Measurements from ENCODE around the gene ECSIT.
"Not testable (repeated sequence)": the region's sequence is repeated elsewhere in the genome, so short reads cannot be mapped to it uniquely, and the experiment has no call there.

Gene ECSIT, protein sequence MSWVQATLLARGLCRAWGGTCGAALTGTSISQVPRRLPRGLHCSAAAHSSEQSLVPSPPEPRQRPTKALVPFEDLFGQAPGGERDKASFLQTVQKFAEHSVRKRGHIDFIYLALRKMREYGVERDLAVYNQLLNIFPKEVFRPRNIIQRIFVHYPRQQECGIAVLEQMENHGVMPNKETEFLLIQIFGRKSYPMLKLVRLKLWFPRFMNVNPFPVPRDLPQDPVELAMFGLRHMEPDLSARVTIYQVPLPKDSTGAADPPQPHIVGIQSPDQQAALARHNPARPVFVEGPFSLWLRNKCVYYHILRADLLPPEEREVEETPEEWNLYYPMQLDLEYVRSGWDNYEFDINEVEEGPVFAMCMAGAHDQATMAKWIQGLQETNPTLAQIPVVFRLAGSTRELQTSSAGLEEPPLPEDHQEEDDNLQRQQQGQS

DNA sequence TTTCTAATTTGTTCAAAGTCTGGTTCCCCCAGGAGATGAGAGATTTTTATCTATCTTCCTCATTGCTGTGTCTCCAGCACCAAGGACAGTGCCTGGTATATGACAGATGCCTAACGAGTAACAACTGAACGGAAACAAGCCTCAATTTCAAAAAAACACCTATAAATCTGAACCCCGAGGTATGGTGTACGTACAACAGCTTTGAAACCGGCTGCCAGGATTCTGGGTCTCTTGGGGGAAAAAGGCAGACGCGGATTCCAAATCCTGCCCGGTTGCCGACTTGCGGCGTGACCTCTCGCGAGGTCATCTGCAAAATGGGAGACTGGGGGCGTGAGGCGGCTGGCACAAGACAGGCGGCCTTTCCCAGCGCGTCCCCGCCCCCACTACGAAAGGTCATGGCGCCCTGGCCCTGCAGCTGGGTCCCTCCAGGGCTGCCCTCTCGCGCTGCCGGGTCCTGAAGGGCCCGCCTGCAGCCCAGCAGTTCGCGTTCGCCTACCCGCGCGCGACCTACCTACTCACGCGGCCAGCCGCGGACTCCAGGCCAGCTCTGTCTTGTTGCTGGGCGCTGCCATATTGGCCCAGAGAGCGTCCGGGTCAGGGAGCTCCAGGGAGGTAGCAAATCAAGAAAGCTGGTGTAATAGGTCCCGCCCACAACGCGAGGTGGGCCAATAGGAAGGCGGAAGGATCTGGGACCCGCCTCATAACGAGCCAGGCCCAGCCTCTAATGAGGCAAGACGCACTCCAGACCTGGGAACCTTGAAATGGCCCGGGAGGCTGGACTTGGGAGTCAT is at the start of gene ECSIT:
ECSIT (minus strand) TSS at position 584 of the 791 bp plus-strand sequence. CDS start 9,964 bp downstream, outside the sequence.
- peak; percentile 92 for DNase-seq

DNA sequence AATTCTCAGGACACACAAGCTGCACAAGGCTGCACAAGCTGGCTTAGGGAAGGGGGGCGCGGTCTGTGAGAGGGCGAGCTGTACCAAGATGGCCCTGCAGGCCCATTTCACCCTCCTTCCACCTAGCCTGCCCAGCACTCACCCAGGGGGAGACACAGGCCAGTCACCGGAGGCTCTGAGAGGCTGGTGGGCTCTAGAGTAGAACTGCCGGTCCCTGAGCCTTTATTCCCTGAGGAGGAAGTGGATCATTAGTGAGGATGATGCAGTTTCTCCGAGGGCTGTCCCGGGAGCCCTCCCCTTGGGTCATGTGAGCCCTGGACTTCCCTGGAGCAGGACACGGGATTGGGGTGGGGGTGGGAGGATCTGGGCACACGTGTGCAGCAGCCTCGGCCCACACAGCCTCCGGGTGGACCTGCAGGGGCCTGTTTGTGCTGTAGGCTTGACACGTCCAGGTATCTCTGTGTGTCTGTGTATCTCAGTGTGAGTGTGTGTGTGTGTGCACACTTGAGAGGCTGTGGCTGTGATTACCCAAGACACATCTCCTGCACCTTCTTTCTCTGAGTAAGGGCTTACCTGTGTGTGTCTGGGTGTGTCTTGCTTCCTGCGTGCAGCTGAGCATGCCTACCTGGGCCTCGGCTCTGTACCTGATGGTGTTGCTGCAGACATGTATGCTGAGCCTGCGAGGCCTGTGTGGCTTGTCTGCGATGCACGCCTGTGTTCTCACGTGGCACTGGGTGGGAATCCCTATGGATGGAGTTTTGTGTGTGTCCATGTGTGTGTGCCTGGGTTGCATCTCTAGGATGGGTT is 48.7 kb upstream of the ECSIT start, which contains the start of gene ACP5:
ACP5 (minus strand) TSS at position 195 of the 807 bp plus-strand sequence. CDS start 328 bp downstream, outside the sequence.
- DNase-seq, result no peak

DNA sequence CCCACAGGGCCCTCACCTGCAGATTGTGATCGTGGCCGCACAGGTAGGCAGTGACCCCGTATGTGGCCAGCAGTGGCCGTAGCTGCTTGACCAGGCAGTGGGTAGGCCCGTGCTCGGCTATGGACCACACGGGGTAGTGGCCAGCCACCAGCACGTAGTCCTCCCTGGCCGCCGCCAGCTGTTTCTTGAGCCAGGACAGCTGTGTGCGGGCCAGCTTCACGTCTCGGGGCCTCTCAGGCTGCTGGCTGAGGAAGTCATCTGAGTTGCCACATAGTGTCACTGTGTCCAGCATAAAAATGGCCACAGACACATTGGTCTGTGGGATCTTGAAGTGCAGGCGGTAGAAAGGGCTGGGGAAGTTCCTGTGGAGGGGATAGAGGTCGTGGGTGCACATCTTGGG is 47.3 kb upstream of the ECSIT start:
- DNase-seq, result no peak

DNA sequence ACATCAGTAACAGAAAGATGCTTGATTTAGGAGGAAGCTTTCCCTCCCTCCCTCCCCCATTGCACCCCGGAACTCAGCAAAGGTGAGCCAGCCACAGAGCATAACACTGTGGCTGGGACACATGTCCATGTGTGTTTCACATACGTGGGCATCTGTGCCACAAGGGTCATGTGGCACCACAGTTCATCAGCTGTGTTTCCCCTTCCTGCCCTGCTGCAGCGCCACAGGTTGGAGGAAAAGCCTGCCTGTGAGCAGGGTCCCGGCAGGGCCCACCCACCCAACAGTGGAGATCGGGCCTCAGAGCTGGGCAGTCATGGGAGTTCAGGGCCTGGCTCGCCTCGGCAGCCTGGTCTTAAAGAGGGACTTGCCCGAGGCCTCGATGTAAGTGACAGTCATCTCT is 45.8 kb upstream of the ECSIT start:
- no peak for DNase-seq

DNA sequence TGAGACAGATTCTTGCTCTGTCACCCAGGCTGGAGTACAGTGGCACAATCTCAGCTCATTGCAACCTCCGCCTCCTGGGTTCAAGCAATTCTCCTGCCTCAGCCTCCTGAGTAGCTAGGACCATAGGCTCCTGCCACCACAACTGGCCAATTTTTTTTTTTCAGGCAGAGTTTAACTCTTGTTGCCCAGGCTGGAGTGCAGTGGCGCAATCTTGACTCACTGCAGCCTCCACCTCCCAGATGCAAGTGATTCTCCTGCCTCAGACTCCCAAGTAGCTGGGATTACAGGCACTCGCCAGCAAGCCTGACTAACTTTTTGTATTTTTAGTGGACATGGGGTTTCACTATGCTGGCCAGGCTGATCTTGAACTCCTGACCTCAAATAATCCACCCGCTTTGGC is 44.8 kb upstream of the ECSIT start:
- not testable (repeated sequence) for DNase-seq

DNA sequence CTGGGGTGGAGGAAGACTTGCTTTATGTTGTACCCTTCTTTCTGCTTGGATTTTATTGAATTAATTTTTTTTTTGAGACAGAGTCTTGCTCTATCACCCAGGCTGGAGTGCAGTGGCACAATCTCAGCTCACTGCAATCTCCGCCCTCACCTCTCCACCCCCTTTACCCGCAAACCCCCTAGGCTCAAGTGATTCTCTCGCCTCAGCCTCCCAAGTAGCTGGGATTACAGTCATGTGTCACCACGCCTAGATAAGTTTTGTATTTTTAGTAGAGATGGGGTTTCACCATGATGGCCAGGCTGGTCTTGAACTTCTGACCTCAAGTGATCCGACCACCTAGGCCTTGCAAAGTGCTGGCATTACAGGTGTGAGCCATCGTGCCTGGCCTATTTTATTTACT is 44.4 kb upstream of the ECSIT start:
- DNase-seq, result not testable (repeated sequence)

DNA sequence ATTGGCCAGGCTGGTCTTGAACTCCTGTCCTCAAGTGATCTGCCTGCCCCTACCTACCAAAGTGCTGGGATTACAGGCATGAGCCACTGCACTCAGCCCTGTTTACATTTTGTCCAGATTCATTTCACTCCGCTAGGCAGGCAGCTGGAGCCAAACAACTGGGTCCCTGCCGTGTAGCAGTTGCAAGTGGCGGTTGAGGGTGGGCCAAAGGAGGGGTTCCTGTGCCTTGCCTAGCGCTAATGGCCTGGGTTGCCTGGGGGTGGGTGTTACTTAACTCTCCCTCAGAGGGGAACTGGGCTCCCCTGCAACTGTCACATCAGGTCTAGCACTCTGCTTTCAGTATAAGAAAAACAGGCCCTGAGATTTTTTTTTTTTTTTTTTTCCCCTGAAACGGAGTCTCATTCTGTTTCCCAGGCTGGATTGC is 41.1 kb upstream of the ECSIT start:
- no peak for DNase-seq

DNA sequence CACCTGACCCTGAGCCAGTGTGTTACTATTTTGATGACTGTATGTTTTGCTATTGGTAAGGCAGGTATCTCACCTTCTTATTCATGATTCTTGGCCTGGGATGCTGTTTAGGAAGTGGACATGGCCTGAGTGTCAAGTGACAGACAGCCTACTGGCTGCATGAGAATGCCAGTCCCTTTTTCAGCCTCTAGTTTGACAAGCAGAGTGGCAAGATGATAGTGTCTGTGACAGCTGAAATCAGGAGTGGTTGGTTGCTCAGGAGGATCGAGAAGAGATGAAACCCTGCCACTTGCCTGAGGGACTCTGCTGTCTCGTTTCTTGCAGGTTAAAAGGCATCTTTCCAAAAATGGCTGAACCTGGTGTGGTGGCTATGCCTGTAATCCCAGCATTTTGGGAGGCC is 37.2 kb upstream of the ECSIT start:
- no peak for DNase-seq

DNA sequence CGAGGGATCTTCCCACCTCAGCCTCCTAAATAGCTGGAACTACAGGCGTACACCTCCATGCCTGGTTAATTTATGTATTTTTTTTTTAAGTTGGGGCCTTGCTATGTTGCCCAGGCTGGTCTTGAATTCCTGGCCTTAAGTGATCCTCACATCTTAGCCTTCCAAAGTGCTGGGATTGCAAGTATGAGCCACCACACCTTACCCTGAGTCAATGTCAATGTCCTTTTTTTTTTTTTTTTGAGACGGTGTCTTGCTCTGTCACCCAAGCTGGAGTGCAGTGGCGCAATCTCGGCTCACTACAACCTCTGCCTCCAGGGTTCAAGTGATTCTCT is 36.7 kb upstream of the ECSIT start:
- DNase-seq, result not testable (repeated sequence)

DNA sequence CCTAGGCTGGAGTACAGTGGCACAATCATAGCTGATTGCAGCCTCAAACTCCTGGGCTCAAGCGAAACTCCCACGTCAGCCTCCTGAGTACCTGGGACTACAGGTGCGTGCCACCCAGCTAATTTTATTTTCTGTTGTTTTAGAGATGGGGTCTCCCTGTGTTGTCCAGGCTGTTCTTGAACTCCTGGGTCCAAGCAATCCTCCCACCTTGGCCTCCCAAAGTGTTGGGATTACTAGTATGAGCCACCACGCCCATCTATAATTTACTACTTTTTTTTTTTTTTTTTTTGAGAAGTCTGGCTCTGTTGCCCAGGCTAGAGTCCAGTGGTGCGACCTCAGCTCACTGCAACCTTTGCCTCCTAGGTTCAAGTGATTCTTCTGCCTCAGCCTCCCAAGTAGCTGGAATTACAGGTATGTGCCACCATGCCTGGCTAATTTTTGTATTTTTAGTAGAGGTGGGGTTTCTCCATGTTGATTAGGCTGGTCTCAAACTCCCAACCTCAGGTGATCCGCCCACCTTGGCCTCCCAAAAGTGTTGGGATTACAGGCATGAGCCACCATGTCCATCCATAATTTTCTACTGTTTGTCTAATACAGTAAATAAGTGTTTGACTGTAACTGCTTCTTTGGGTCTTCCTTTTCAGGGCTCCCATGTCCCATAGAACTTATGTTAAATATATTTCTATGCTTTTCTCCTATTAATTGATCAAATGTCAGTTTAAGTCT is 35.3 kb upstream of the ECSIT start:
- DNase-seq, result not testable (repeated sequence)

DNA sequence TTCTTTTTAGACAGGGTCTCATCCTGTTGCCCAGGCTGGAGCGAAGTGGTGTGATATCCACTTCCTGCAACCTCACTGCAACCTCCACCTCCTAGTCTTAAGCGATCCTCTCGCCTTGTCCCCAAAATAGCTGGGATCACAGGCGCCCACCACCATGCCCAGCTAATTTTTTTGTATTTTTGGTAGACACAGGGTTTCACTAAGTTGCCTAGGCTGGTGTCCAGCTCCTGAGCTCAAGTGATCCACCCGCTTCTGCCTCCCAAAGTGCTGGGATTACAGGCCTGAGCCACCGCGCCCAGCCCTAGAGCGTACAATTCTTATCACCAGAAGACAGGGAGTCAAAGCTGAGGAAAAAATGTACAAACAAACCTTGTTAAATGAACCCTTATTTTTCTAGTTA is 34.6 kb upstream of the ECSIT start:
- no peak for DNase-seq

DNA sequence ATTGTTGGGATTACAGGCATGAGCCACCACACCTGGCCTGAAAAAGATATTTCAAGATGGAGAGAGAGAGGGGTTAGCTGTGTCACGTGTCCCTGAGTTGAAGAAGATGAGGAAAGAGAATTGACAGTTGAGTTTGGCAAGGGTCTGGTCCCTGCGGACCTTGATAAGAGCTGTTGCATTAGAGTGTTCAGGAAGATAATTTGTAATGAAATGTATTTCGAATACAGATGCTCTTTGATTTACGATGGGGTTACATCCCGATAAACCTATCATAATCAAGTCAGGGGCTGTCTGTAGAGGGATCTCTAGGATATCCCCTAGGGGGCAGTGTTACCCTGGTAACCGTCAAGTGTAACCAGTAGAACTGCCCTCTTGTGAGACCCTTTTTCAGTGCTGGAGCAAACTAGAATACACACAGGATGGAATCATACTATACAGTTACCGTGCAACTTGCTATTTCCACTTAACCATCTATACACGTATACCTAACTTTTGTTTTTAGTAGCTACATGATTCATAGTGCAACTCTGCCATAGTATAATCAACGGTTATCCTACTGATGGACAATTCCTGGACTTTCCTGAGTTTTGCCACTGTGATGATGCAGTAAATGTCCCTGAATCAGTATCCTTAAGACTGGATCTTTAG is 31.6 kb upstream of the ECSIT start:
- peak; percentile 82 for DNase-seq

DNA sequence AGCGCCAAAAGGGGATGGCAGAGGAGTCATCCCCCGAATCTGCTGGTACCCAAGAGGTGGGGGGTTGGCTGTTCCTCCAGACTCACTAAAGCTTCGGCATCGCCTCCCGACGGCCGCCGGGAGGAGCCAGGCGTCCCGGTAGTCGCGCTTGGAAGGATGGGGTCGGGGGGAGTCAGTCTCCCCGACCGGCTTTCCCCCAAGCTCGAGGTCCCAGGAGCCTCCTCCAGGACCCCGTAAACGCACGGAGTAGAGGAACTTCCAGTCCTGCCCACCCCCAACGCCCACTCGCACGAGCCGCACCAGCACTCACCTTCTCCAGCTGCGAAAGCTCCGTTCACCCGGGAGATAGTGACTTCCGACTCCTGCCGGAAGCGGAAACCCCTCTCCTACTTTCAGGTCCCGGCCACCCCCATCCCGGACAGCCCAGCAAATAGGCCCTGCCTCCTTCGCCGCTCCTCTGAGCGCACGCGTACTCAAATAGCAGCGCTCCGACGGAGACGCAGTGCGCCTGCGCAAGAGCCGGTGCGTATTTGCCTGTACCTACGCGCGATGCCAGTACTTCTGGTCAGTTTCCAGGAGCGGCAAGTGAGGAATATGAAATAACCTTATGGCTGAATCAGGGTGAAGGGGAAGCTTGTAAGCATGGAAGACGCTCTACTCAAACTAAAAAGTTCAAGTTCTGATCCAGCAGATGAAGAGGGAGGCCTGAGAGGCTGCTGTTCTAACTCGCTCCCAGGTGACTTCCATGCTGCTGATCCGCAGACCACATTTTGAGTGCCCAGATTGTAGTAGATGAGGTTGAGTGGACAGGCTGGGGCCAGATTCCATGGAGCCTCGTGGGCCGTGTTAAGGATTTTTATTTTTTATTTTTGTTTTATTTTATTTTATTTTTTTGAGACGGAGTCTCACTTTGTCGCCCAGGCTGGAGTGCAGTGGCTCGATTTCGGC is 30.2 kb upstream of the ECSIT start, which contains the start of gene ELOF1:
ELOF1 (minus strand) TSS at position 350 of the 948 bp plus-strand sequence. CDS start 4,883 bp downstream, outside the sequence.
- DNase-seq, result peak; percentile 93

DNA sequence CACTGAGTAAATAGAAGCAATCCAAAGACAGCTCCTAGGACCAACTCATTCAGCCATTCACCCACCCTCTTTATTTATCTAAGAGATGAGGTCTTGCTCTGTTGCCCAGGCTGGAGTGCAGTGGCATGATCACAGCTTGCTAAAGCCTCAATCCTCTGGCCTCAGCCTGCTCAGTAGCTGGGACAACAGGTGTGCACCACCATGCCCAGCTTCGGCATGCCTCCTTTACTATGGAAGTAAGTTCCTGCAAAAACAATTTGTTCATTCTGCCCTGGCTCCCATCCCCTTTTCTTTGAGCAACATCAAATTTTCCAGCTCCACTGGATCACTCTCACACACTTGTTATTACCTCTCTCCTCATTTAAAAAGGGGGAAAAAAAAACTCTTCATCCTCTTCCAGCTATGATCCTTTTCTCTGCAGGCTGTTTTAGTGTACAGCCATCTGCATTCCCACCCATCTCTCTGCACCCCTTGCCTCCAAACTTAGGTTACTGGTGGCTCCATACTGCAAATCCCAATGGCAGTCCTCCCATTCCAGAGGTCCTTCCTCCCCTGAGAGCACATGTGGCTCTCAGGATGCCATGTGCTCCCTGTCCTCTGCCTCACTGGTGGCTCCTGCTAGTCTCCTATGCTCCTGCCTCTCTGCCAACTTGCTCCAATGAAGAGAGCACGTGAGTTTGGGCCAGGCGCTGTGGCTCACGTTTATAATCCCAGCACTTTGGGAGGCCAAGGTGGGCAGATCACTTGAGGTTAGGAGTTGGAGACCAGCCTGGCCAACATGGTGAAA is 27.9 kb upstream of the ECSIT start:
- no peak for DNase-seq

DNA sequence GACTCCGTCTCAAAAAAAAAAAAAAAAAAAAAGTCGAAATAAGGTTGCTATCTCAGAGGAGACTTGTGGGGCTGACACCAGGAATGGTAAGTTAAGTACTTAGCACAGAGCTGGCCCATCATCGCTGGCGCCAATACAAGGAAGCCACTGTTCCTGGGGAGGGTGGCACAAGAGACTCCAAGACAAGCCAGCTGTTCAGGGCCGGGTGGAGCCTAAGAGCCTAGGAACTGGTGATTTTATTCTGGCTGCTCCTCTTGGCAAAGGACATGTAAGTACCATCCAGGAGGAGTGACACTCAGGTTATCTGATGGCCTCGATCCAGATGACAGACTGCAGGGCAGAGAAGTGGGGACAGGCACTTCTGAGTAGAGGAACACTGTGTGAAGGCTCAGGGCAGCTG is 26.3 kb upstream of the ECSIT start:
- DNase-seq, result no peak

DNA sequence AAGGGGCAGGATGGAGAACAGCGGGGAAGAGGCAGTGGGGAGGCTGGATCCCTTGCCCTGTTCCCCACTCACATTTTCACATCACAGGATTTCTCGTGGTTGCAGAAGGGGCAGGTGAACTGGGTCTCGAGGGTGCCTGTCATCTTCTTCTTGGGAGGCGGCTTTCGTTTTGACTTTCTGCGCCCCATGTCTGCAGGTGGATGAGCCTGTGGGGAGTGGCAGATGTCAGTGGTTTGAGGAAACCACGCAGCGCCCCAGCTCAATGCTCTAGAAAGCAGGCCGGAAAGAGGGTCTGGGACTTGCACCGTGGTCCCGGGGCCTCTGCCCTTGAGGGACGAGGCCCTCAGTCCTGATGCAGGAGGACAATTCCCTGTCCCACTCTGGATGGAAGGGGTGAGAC is 25.2 kb upstream of the ECSIT start:
- no peak for DNase-seq

DNA sequence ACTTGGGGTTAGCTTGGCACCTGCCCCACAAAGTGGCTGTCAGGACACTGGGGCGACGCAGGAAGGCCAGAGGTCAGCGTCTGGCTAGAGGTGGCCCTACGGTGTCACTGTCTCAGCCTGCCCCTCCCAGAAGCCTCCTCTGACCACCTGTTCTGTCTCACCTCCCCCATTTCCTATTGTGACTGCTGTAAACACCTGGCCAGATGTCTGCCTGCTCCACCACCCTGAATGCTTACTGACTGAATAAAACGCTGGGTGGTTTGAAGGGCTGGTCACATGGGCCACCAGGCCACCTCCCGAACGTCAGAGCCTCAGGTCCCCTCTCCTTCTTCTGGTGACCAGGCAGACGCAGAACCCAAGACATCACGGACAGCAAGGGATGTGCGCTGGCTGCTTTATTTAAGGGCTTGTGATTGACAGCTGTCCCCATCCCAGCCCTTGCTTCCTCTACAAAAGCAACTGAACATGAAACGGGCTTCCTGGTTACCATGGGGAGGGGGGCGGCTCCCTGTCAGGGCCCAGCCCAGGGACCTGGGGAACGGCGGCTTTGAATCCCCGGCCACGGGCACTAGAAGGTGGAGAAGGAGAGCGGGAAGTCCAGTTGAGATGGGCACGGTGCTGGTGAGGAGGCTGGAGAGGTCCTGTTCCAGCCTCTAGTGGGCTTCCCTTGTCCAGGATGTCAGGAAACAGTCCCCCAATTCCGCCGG is 23.9 kb upstream of the ECSIT start:
- no peak for DNase-seq

DNA sequence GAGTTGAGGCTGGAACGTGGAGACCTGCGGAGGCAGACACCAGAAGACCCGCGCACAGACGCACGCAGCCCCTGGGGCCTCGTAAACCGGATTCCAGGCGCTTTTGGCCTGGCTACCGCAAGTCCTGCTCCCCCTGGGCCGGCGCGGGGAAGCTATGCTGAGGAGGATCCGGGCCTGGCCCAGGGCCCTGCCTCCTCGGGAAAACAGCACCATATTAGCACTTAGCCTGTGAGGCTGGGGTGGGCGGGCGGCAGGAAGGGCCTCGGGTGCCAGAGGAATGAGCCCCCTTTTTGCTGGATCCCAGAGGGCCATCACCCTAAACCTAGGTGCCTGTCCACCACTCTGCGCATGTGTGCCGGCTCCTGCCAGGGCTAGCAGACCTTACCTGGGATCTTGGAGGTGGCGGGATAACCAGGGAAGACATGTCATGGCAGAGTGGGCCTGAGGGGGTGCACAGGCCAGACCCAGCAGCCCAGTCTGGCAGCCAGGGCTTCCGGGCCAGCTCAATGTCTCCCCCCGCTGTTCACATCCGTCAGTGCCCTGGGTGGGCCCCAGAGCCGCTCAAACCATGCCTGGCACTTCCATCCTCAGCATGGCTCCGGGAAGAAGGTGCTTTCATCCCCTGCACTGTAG is 22.8 kb upstream of the ECSIT start:
- no peak for DNase-seq

DNA sequence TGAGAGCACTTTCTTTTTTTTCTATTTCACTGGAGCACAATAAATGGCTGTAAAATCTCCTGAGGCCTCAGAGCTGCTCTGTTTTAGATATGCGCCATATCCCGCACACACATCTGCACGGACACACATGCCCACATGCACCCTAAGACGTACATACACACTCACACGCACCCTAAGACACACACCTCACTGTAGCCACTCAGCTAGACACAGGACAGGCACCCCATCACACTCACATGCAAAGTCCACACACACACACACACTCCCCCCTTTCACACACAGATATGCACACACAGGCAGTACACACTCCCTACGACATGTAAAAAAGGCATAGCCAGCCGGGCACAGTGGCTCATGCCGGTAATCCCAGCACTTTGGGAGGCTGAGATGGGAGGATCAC is 21.3 kb upstream of the ECSIT start:
- DNase-seq, result no peak

Measured in NCI-H1694 (cell line).